ENCODE data around the gene GPN3. TPM values are rescaled to one million over a fixed set of nuclear protein-coding genes. Genes with fewer than 3 reads are reported as not detected.

GPN3 gene
- total and polyA plus RNA-seq, 2 of the 4 experiments (the other 2 are of a cell fraction): 7.7 to 14.9 TPM

DNA sequence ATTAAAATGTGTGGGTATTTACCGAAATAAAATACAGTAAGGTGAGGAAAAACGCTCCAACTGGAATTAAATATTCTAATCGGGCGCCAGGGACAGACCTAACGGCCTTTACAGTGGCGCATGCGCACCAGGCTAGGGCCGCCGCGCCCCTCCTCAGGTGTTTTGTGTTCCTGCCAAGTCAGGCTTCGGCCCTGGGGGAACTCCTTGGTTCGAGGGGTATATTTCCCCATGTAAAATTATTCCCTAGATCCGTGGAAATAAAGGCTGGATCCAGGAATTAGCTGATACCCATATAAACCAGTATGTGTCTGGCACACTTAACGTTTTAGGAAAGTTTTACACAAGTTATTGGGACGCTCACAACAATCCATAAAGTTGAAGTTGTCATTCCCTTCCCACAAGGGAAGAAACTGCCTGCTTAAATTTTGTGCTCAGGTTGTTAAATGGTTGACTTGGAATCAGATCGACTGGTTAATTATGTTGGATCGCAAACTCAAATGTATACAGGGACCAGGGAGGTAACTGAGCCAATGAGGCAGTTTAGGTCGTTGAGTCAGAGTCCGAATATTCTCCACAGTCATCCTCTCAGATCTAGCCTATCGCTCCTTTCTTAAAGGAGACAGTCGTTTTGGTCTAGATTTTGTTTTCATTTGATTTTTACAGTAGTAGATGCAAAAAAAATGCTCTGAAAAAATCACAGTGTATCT lies 63.9 kb downstream of the GPN3 start:
- peak overlapping the region; percentile 40 for H2BK20ac ChIP-seq (ENCODE audit: low read depth, low read length)
- H3K27me3 ChIP-seq (ENCODE audit: control insufficient read depth, insufficient read depth, low read length): no peaks in the 10 kb centered on the region; the same call in 1 of the 2 replicates
- H2AK5ac ChIP-seq (ENCODE audit: low read depth, low read length): peak overlapping the region; percentile 86
- peak overlapping the region; percentile 96 for H2BK5ac ChIP-seq (ENCODE audit: low read depth, low read length, poor library complexity, severe bottlenecking)
- peak overlapping the region; percentile 98 for H2AFZ ChIP-seq (replicated peaks; ENCODE audit: low read length, poor library complexity)
- H3K9ac ChIP-seq (ENCODE audit: low read depth, low read length): peak overlapping the region; percentile 90
- H3K79me1 ChIP-seq (ENCODE audit: low read depth in 1 of 2, low read length in 2 of 2): peaks cover 13 to 40% of the 10 kb centered on the region in 2 experiments
- H3K14ac ChIP-seq (replicated peaks; ENCODE audit: low read depth, low read length): peak overlapping the region; percentile 94
- peak overlapping the region; percentile 97 for H4K91ac ChIP-seq (ENCODE audit: insufficient read depth, low read depth, low read length)
- intact Hi-C loops (cut with micrococcal nuclease) (no loop called here), in situ Hi-C loops (cut with MboI; ENCODE audit: low sequenced_read_pairs) (no loop called here), dilution Hi-C loops (cut with HindIII; ENCODE audit: low sequenced_read_pairs, unreplicated experiment) (no loop called here)
- H3K4me3 ChIP-seq (ENCODE audit: insufficient read depth, low read depth, low read length): peak overlapping the region; percentile 82
- BruUV-seq (replicated peaks): no TSS peak
- 0 out of 2 replicates have a peak, but pooled peaks cover 3% of the 10 kb centered on the region for H4K20me1 ChIP-seq (ENCODE audit: insufficient read depth, low read length)
- peak; percentile 80 for ATAC-seq (ENCODE audit: low read depth)
- peak overlapping the region; percentile 100 for H3K56ac ChIP-seq (ENCODE audit: extremely low read depth, insufficient read depth, low read length)
- peak overlapping the region; percentile 96 for H3K18ac ChIP-seq (ENCODE audit: low read depth, low read length)
- H4K8ac ChIP-seq (ENCODE audit: low read depth in 2 of 2, low read length in 2 of 2): peak overlapping the region; percentile 99 to 100
- peak overlapping the region; percentile 93 for H2BK120ac ChIP-seq (ENCODE audit: low read depth, low read length)
- POLR2A ChIA-PET (ENCODE audit: unreplicated experiment): no interaction called here
- WGBS, 2 experiments (ENCODE audit: extremely low coverage in 2 of 2, insufficient read length in 1 of 2): 13% methylated on average over 3 of the region's 21 CpGs; no CpG with 5 or more reads in 1 of the 2 experiments
- H4K5ac ChIP-seq (ENCODE audit: low read depth, low read length): peak overlapping the region; percentile 100
- peaks cover 9% of the 10 kb centered on the region for H3K36me3 ChIP-seq (ENCODE audit: control insufficient read depth, insufficient read depth, low read length)
- peak overlapping the region; percentile 98 for H2BK15ac ChIP-seq (ENCODE audit: low read depth, low read length)
- peak overlapping the region; percentile 90 for H3K23ac ChIP-seq (ENCODE audit: low read depth, low read length)
- CTCF ChIA-PET: no interaction called here
- H3K4ac ChIP-seq (ENCODE audit: low read depth, low read length): peak overlapping the region; percentile 86
- H3K4me1 ChIP-seq (ENCODE audit: control insufficient read depth, insufficient read depth, low read length): peaks cover 3% of the 10 kb centered on the region; the same call in 1 of the 2 replicates
- H3K9me3 ChIP-seq (ENCODE audit: control insufficient read depth, insufficient read depth, low read length): no peaks in the 10 kb centered on the region
- DNase-seq: peak; percentile 40
- H3K9me1 ChIP-seq (ENCODE audit: insufficient read depth, low read length): peaks cover 3% of the 10 kb centered on the region
- peak overlapping the region; percentile 87 for H3K27ac ChIP-seq (ENCODE audit: insufficient read depth, low read length)
- peak overlapping the region; percentile 99 for H3K4me2 ChIP-seq (ENCODE audit: low read depth, low read length)
- H2AK9ac ChIP-seq (replicated peaks; ENCODE audit: low read depth, low read length, poor library complexity): peak overlapping the region; percentile 10
- TF ChIP-seq MAZ (IDR thresholded peaks at IDR 0.05; ENCODE audit: borderline replicate concordance, low read depth, low read length) (no peak), CEBPB (IDR thresholded peaks at IDR 0.05; ENCODE audit: low read depth, low read length) (no peak), MXI1 (IDR thresholded peaks at IDR 0.05; ENCODE audit: borderline replicate concordance, low read depth, low read length) (no peak), SMC3 (IDR thresholded peaks at IDR 0.05; ENCODE audit: low read depth, low read length) (no peak), MAFK (IDR thresholded peaks at IDR 0.05; ENCODE audit: low read depth, low read length) (no peak), NFE2L2 (IDR thresholded peaks at IDR 0.05; ENCODE audit: low read depth, low read length) (no peak), FOS (IDR thresholded peaks at IDR 0.05; ENCODE audit: low read depth, low read length) (no peak), RCOR1 (IDR thresholded peaks at IDR 0.05; ENCODE audit: insufficient replicate concordance, low read length) (no peak), RAD21 (IDR thresholded peaks at IDR 0.05; ENCODE audit: low read length) (no peak), POLR2A (IDR thresholded peaks at IDR 0.05; ENCODE audit: low read depth, low read length) (no peak), USF2 (IDR thresholded peaks at IDR 0.05; ENCODE audit: low read depth, low read length) (no peak), CHD1 (IDR thresholded peaks at IDR 0.05; ENCODE audit: low read depth, low read length) (no peak), BHLHE40 (IDR thresholded peaks at IDR 0.05; ENCODE audit: low read depth, low read length) (no peak)
- TF ChIP-seq, protein P1, sequence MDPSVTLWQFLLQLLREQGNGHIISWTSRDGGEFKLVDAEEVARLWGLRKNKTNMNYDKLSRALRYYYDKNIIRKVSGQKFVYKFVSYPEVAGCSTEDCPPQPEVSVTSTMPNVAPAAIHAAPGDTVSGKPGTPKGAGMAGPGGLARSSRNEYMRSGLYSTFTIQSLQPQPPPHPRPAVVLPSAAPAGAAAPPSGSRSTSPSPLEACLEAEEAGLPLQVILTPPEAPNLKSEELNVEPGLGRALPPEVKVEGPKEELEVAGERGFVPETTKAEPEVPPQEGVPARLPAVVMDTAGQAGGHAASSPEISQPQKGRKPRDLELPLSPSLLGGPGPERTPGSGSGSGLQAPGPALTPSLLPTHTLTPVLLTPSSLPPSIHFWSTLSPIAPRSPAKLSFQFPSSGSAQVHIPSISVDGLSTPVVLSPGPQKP (IDR thresholded peaks at IDR 0.05; ENCODE audit: borderline replicate concordance, low read depth, low read length): no peak
- TF ChIP-seq, protein P2, sequence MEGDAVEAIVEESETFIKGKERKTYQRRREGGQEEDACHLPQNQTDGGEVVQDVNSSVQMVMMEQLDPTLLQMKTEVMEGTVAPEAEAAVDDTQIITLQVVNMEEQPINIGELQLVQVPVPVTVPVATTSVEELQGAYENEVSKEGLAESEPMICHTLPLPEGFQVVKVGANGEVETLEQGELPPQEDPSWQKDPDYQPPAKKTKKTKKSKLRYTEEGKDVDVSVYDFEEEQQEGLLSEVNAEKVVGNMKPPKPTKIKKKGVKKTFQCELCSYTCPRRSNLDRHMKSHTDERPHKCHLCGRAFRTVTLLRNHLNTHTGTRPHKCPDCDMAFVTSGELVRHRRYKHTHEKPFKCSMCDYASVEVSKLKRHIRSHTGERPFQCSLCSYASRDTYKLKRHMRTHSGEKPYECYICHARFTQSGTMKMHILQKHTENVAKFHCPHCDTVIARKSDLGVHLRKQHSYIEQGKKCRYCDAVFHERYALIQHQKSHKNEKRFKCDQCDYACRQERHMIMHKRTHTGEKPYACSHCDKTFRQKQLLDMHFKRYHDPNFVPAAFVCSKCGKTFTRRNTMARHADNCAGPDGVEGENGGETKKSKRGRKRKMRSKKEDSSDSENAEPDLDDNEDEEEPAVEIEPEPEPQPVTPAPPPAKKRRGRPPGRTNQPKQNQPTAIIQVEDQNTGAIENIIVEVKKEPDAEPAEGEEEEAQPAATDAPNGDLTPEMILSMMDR (conservative IDR thresholded peaks at IDR 0.05; ENCODE audit: low read depth, low read length): no peak

Data from IMR-90 (cell line).